Breast epithelium (tissue), 3 donors: ENCODE results near the gene CCDC167.

ENCODE experiments used
- POLR2A ChIP-seq: fragments of 450-650 bp; IDR thresholded peaks from one replicate; pipeline ENCODE4 v1.6.1; 2016; ENCODE audit warnings: antibody characterized with exemption, mild to moderate bottlenecking, moderate library complexity
- TF ChIP-seq, protein P1 (sequence below), 3 donors: fragments of 450-650 bp; IDR thresholded peaks; one replicate each; pipeline ENCODE4 v1.5.1; 2016 to 2017; ENCODE audit warnings: antibody characterized with exemption in 3 of 3, mild to moderate bottlenecking in 3 of 3, moderate library complexity in 3 of 3

DNA sequence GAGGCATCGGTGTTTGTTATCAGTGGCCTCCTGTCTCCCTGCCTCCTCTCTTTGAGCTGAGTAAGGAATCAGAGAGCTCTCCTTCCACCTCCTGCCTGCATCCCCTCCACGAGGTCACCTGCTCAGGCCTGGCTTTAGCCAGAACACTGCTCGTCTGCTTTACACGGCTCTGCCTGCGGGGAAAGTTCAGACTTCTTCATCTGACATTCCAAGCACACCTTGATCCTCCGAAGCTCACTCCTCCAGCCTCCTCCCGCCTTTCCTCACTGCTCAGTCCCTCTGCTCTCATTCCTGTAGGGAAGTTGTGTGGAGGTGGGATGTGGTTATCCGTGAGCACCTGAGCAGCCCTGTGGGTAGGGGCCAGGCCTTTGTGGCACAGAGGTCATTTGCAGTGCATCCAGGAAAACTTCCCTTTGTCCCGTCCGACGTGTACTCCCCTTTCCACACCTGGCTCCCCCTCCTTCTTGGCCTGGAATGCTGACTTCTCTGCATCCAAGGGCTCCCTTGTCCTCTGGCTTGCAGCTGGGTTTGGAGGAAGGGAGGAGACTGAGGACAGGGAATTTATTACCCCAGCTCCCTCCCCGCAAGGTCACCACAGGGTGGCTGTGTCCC lies 12.8 kb upstream of the CCDC167 start:
- TF ChIP-seq, protein P1, sequence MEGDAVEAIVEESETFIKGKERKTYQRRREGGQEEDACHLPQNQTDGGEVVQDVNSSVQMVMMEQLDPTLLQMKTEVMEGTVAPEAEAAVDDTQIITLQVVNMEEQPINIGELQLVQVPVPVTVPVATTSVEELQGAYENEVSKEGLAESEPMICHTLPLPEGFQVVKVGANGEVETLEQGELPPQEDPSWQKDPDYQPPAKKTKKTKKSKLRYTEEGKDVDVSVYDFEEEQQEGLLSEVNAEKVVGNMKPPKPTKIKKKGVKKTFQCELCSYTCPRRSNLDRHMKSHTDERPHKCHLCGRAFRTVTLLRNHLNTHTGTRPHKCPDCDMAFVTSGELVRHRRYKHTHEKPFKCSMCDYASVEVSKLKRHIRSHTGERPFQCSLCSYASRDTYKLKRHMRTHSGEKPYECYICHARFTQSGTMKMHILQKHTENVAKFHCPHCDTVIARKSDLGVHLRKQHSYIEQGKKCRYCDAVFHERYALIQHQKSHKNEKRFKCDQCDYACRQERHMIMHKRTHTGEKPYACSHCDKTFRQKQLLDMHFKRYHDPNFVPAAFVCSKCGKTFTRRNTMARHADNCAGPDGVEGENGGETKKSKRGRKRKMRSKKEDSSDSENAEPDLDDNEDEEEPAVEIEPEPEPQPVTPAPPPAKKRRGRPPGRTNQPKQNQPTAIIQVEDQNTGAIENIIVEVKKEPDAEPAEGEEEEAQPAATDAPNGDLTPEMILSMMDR (IDR thresholded peaks at IDR 0.05): no peak
- no peak for TF ChIP-seq POLR2A
